ENCODE measurements around the gene NFATC1.

The NFATC1 gene

GRCh38 chr18:79558196-79558932 lies 162.6 kb downstream of the NFATC1 start:
- no peaks in the 10 kb centered on the region for H3K4me1 ChIP-seq (ENCODE audit: insufficient read depth, low read length)
- no peaks in the 10 kb centered on the region; the same call in 1 of the 2 replicates for H4K20me1 ChIP-seq (ENCODE audit: insufficient read depth, low read length)
- H3K27me3 ChIP-seq (ENCODE audit: insufficient read depth, low read length, poor library complexity), result no peaks in the 10 kb centered on the region
- DNase-seq, result no peak
- H3K4me3 ChIP-seq (ENCODE audit: low read depth in 1 of 2, low read length in 2 of 2), result no peak overlapping the region
- H3K9me3 ChIP-seq (ENCODE audit: insufficient read depth, low read length, severe bottlenecking), result no peaks in the 10 kb centered on the region
- H3K27ac ChIP-seq (ENCODE audit: low read length), result no peak overlapping the region
- H3K79me2 ChIP-seq (ENCODE audit: insufficient read depth, low read length), result no peaks in the 10 kb centered on the region
- H2AFZ ChIP-seq (ENCODE audit: low read depth, low read length), result no peak overlapping the region
- no peak overlapping the region for H3K4me2 ChIP-seq (ENCODE audit: insufficient read depth, low read length)
- H3K36me3 ChIP-seq (ENCODE audit: insufficient read depth, low read length), result no peaks in the 10 kb centered on the region
- H3K9ac ChIP-seq (ENCODE audit: low read depth, low read length), result no peak overlapping the region
- TF ChIP-seq, protein P1, sequence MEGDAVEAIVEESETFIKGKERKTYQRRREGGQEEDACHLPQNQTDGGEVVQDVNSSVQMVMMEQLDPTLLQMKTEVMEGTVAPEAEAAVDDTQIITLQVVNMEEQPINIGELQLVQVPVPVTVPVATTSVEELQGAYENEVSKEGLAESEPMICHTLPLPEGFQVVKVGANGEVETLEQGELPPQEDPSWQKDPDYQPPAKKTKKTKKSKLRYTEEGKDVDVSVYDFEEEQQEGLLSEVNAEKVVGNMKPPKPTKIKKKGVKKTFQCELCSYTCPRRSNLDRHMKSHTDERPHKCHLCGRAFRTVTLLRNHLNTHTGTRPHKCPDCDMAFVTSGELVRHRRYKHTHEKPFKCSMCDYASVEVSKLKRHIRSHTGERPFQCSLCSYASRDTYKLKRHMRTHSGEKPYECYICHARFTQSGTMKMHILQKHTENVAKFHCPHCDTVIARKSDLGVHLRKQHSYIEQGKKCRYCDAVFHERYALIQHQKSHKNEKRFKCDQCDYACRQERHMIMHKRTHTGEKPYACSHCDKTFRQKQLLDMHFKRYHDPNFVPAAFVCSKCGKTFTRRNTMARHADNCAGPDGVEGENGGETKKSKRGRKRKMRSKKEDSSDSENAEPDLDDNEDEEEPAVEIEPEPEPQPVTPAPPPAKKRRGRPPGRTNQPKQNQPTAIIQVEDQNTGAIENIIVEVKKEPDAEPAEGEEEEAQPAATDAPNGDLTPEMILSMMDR (IDR thresholded peaks at IDR 0.05; ENCODE audit: borderline replicate concordance, extremely low read depth, low read length, poor library complexity, severe bottlenecking), result no peak
- no peak for TF ChIP-seq EZH2 (IDR thresholded peaks at IDR 0.05; ENCODE audit: borderline replicate concordance, low read depth, low read length, severe bottlenecking)
- ATAC-seq (ENCODE audit: insufficient read depth, low read depth), result no peak

- TF ChIP-seq, protein P1 (IDR thresholded peaks at IDR 0.05; ENCODE audit: borderline replicate concordance, extremely low read depth, low read length, poor library complexity, severe bottlenecking), result no peak
- no peak for TF ChIP-seq EZH2 (IDR thresholded peaks at IDR 0.05; ENCODE audit: borderline replicate concordance, low read depth, low read length, severe bottlenecking)
- H3K27me3 ChIP-seq (ENCODE audit: insufficient read depth, low read length, poor library complexity), result no peaks in the 10 kb centered on the region
- no peak overlapping the region for H3K9ac ChIP-seq (ENCODE audit: low read depth, low read length)
- H3K4me3 ChIP-seq (ENCODE audit: low read depth in 1 of 2, low read length in 2 of 2), result no peak overlapping the region
- no peaks in the 10 kb centered on the region for H3K4me1 ChIP-seq (ENCODE audit: insufficient read depth, low read length)
- H4K20me1 ChIP-seq (ENCODE audit: insufficient read depth, low read length), result no peaks in the 10 kb centered on the region; the same call in 1 of the 2 replicates
- no peaks in the 10 kb centered on the region for H3K9me3 ChIP-seq (ENCODE audit: insufficient read depth, low read length, severe bottlenecking)
- no peak overlapping the region for H2AFZ ChIP-seq (ENCODE audit: low read depth, low read length)
- no peaks in the 10 kb centered on the region for H3K79me2 ChIP-seq (ENCODE audit: insufficient read depth, low read length)
- no peaks in the 10 kb centered on the region for H3K36me3 ChIP-seq (ENCODE audit: insufficient read depth, low read length)
- no peak overlapping the region for H3K27ac ChIP-seq (ENCODE audit: low read length)
- no peak overlapping the region for H3K4me2 ChIP-seq (ENCODE audit: insufficient read depth, low read length)
- DNase-seq (no peak), ATAC-seq (ENCODE audit: insufficient read depth, low read depth) (no peak)
Observed at GRCh38 chr18:79558933-79559416, 163.2 kb downstream of the NFATC1 start.

- Histone ChIP-seq H3K27me3 (ENCODE audit: insufficient read depth, low read length, poor library complexity) (no peaks in the 10 kb centered on the region), H3K9me3 (ENCODE audit: insufficient read depth, low read length, severe bottlenecking) (no peaks in the 10 kb centered on the region), H2AFZ (ENCODE audit: low read depth, low read length) (no peak overlapping the region), H4K20me1 (ENCODE audit: insufficient read depth, low read length) (no peaks in the 10 kb centered on the region; the same call in 1 of the 2 replicates), H3K27ac (ENCODE audit: low read length) (no peak overlapping the region), H3K4me1 (ENCODE audit: insufficient read depth, low read length) (no peaks in the 10 kb centered on the region), H3K79me2 (ENCODE audit: insufficient read depth, low read length) (no peaks in the 10 kb centered on the region), H3K4me3 (ENCODE audit: low read depth in 1 of 2, low read length in 2 of 2) (no peak overlapping the region), H3K9ac (ENCODE audit: low read depth, low read length) (no peak overlapping the region), H3K36me3 (ENCODE audit: insufficient read depth, low read length) (no peaks in the 10 kb centered on the region), H3K4me2 (ENCODE audit: insufficient read depth, low read length) (no peak overlapping the region)
- no peak for DNase-seq
- no peak for ATAC-seq (ENCODE audit: insufficient read depth, low read depth)
- TF ChIP-seq EZH2 (IDR thresholded peaks at IDR 0.05; ENCODE audit: borderline replicate concordance, low read depth, low read length, severe bottlenecking), result no peak
- TF ChIP-seq, protein P1 (IDR thresholded peaks at IDR 0.05; ENCODE audit: borderline replicate concordance, extremely low read depth, low read length, poor library complexity, severe bottlenecking), result no peak
Observed at GRCh38 chr18:79559436-79559835, 163.7 kb downstream of the NFATC1 start.

Data from DND-41 (cell line).